Non-pigmented ciliary epithelial cell (primary cell): ENCODE results near the gene MED13L.
"Not testable (repeated sequence)": the region's sequence is repeated elsewhere in the genome, so short reads cannot be mapped to it uniquely, and the experiment has no call there.

Experiments
- DNase-seq: peaks from one replicate; pipeline ENCODE4 v3.0.0-alpha.2; 2010; ENCODE audit warnings: low read depth

MED13L gene

GRCh38 chr12:116150452-116150851 lies 127.0 kb downstream of the MED13L start:
- DNase-seq, result no peak

- DNase-seq, result no peak
These were observed 127.5 kb downstream of the MED13L start for GRCh38 chr12:116150001-116150400.

DNA sequence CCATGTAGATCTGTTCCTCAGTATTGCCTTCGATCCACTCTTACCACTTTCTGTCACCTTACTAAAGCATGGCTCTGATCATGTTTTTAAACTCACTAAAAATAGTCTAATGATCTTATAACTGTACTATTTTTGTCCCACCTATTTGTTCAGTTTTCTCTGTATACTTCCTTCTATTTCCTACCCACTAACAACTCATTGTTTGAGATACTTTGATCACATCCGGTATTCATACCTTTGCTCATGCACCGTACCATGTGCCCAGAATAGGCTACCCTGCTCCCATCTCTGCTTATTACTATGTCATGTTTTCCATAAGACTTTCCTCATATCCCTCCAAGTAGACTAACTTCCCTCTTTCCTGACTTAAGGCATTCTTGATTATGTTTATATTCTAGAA lies 128.6 kb downstream of the MED13L start:
- no peak for DNase-seq

GRCh38 chr12:116146386-116146785 lies 131.1 kb downstream of the MED13L start:
- DNase-seq, result no peak

GRCh38 chr12:116145451-116145850 lies 132.0 kb downstream of the MED13L start:
- no peak for DNase-seq

DNA sequence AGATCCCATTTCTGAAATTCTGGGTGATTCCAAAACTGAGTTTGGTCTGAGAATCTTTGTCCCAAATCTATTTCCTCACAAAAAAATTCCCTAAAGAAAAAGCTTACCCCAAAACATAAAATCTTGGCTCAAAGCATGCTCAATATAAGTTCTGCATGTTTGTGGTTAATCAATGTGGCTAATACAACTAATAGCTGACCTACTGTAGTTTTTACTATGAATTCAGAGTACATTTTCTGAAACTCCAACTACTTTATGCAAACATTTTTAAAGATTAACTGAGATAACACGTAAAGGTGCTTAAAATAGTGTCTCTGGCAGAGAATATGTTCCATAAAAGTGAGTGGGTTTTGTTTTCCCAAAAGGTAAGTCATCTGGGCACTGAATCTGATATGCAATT lies 133.1 kb downstream of the MED13L start:
- no peak for DNase-seq

DNA sequence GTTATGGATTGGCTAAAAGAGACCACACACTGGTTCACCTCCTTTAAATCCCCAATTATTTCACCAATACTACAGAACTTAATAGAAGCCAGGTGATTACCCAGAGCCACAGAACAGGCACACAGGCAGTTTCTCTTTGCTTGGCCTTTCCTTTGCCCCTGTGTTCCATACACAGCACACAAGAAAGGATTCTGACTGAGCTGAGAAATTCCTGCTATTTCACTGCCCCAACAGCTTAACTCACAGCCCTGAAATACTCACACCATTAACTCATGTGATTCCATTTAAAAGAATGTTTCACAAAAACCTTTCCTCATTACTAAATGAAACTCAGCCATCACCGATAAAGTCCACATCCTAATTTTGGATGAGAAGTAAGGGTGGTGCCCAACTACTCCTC lies 133.6 kb downstream of the MED13L start:
- peak; percentile 61 for DNase-seq

- DNase-seq, result peak; percentile 65
These were observed 134.3 kb downstream of the MED13L start for GRCh38 chr12:116142936-116143898.

GRCh38 chr12:116141833-116142162 lies 135.7 kb downstream of the MED13L start:
- no peak for DNase-seq

DNA sequence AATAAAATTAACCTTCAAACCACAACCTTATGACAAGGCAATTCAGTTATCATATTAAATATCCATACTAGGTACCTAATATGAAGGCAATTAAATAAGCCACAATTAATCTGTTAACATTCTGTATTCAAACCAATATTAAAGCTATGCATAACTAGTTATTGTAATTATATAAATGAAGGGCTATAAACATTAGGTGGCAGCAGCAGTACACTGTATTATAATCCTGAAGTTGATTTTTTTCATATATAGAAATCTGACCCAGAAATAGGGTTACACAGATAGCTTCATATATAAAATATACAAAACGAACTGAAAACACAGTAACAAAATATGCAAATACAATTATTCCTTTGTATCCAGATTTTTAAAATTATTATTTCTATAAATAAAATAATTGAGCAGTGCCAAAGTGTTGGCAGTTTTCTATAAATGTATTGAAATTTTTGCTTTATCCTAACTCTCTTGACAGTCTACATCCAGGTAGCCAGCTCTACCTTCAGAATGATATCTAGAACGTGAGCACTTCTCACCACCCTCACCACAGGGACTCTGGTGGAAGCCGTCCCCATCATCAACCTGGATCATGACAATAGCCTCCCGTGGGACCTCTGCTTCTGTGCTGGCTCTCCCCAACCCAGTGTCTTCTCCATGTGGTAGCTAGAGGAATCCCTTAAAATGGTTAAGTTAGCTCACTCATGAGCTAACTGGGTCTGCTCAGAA lies 136.2 kb downstream of the MED13L start:
- no peak for DNase-seq

DNA sequence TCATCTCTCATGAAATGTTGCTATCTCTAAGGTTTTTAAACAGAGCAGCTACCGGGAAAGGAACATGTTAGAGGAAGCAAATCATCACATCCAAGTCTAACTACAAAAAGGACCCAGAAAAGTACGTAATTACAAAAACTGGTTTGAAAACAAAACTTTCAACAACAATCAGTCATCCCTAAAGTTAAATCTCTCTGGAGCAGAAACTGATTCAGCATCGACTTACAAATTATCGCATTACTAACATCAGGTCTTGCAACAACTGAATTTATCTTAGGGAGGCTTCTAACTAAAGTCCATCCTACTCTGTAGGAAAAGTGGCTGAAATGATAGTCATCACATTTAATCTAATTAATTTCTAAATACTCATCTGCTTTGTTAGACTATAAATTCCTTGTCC lies 137.0 kb downstream of the MED13L start:
- DNase-seq, result no peak

- no peak for DNase-seq
These were observed 138.7 kb downstream of the MED13L start for GRCh38 chr12:116138781-116139180.

GRCh38 chr12:116138364-116138763 lies 139.1 kb downstream of the MED13L start:
- DNase-seq, result no peak

GRCh38 chr12:116137318-116137717 lies 140.2 kb downstream of the MED13L start:
- no peak for DNase-seq

- DNase-seq, result no peak
These were observed 141.2 kb downstream of the MED13L start for GRCh38 chr12:116136340-116136739.

DNA sequence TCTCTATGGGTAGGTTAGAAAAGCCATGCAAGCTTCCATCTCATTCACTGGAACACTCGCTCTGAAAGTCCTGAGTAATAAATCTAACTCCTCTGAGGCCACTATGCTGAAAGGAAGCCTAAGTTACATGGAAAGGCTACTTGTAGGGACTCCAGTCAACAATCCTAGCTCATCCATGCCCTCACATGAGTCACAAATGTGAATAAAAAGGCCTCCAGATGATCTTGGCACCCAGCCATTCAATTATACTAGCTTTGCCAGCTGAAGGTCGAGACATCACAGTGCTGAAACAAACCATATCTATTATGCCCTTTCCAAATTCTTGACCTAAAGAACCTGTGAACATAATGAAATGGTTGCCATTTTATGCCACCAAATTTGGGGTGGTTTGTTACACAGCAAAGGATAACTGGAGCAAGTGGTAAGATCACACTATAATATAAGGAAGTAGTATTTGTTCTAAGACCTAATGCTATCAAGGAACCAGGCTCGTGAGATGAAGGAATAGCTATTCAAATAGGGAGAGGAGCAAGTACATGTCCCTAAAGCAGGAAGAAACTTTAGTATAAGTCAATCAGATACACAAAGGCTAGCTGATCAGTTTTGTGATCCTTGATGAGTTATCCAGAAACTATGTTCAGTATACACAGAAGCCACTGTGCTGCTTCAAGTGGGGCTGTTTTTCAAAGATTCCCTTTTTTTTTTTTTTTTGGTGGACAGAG lies 142.1 kb downstream of the MED13L start:
- DNase-seq, result no peak

- no peak for DNase-seq
These were observed 143.8 kb downstream of the MED13L start for GRCh38 chr12:116133636-116134214.

- no peak for DNase-seq
These were observed 144.3 kb downstream of the MED13L start for GRCh38 chr12:116133149-116133548.

GRCh38 chr12:116131987-116132386 lies 145.5 kb downstream of the MED13L start:
- DNase-seq, result not testable (repeated sequence)

GRCh38 chr12:116131176-116131575 lies 146.3 kb downstream of the MED13L start:
- no peak for DNase-seq

- no peak for DNase-seq
These were observed 147.1 kb downstream of the MED13L start for GRCh38 chr12:116130431-116130830.

- no peak for DNase-seq
These were observed 148.7 kb downstream of the MED13L start for GRCh38 chr12:116128779-116129178.
